ENCODE data around the gene PRDM11. TPM values are rescaled to one million over a fixed set of nuclear protein-coding genes. Genes with fewer than 3 reads are reported as not detected.
"Not testable (repeated sequence)": the region's sequence is repeated elsewhere in the genome, so short reads cannot be mapped to it uniquely, and the experiment has no call there.

The PRDM11 gene
- total and polyA plus RNA-seq, 4 donors, result 6.1 to 29.6 (median 18.0) TPM

GRCh38 chr11:45246241-45246640 is 99.8 kb downstream of the PRDM11 start:
- no peak overlapping the region for H3K27ac ChIP-seq (ENCODE audit: low read depth in 1 of 2, low read length in 2 of 2)
- no peaks in the 10 kb centered on the region for H3K36me3 ChIP-seq (ENCODE audit: control insufficient read depth in 1 of 2, insufficient read depth in 2 of 2, low read length in 1 of 2)
- no peaks in the 10 kb centered on the region for H3K9me3 ChIP-seq (ENCODE audit: control insufficient read depth, low read length)
- WGBS, 2 donors, result 96 to 99% methylated on average over 8 of the region's 8 CpGs
- ATAC-seq (ENCODE audit: low FRiP score), result no peak
- no peak overlapping the region for H3K4me3 ChIP-seq (ENCODE audit: low read length in 2 of 2)
- no peak for DNase-seq
- H3K27me3 ChIP-seq (ENCODE audit: control insufficient read depth in 1 of 2, insufficient read depth in 2 of 2, low read length in 1 of 2), result no peaks in the 10 kb centered on the region
- intact Hi-C loops (cut with DNase I), result no loop called here
- no peaks in the 10 kb centered on the region for H3K4me1 ChIP-seq (ENCODE audit: control insufficient read depth in 1 of 2, insufficient read depth in 2 of 2, low read length in 2 of 2)

GRCh38 chr11:45247433-45247832 is 101.0 kb downstream of the PRDM11 start:
- no peaks in the 10 kb centered on the region for H3K9me3 ChIP-seq (ENCODE audit: control insufficient read depth, low read length)
- H3K27me3 ChIP-seq (ENCODE audit: control insufficient read depth in 1 of 2, insufficient read depth in 2 of 2, low read length in 1 of 2), result no peaks in the 10 kb centered on the region
- no peaks in the 10 kb centered on the region for H3K4me1 ChIP-seq (ENCODE audit: control insufficient read depth in 1 of 2, insufficient read depth in 2 of 2, low read length in 2 of 2)
- no peak overlapping the region for H3K4me3 ChIP-seq (ENCODE audit: low read length in 2 of 2)
- 44 to 58% methylated on average over 2 of the region's 2 CpGs for WGBS, 2 donors
- no peaks in the 10 kb centered on the region for H3K36me3 ChIP-seq (ENCODE audit: control insufficient read depth in 1 of 2, insufficient read depth in 2 of 2, low read length in 1 of 2)
- H3K27ac ChIP-seq (ENCODE audit: low read depth in 1 of 2, low read length in 2 of 2), result no peak overlapping the region
- no peak for DNase-seq
- intact Hi-C loops (cut with DNase I), result no loop called here
- ATAC-seq (ENCODE audit: low FRiP score), result no peak

- Histone ChIP-seq H3K9me3 (ENCODE audit: control insufficient read depth, low read length) (no peaks in the 10 kb centered on the region), H3K27ac (ENCODE audit: low read depth in 1 of 2, low read length in 2 of 2) (no peak overlapping the region), H3K4me3 (ENCODE audit: low read length in 2 of 2) (no peak overlapping the region), H3K36me3 (ENCODE audit: control insufficient read depth in 1 of 2, insufficient read depth in 2 of 2, low read length in 1 of 2) (no peaks in the 10 kb centered on the region), H3K4me1 (ENCODE audit: control insufficient read depth in 1 of 2, insufficient read depth in 2 of 2, low read length in 2 of 2) (no peaks in the 10 kb centered on the region), H3K27me3 (ENCODE audit: control insufficient read depth in 1 of 2, insufficient read depth in 2 of 2, low read length in 1 of 2) (no peaks in the 10 kb centered on the region)
- ATAC-seq (ENCODE audit: low FRiP score) (no peak), DNase-seq (no peak)
- intact Hi-C loops (cut with DNase I), result no loop called here
- 94 to 98% methylated on average over 2 of the region's 2 CpGs for WGBS, 2 donors
Measured at GRCh38 chr11:45248501-45249011, 102.1 kb downstream of the PRDM11 start.

GRCh38 chr11:45249372-45249771 is 102.9 kb downstream of the PRDM11 start:
- H3K4me1 ChIP-seq (ENCODE audit: control insufficient read depth in 1 of 2, insufficient read depth in 2 of 2, low read length in 2 of 2); H3K9me3 ChIP-seq (ENCODE audit: control insufficient read depth, low read length); H3K27ac ChIP-seq (ENCODE audit: low read depth in 1 of 2, low read length in 2 of 2); H3K27me3 ChIP-seq (ENCODE audit: control insufficient read depth in 1 of 2, insufficient read depth in 2 of 2, low read length in 1 of 2); DNase-seq; intact Hi-C loops (cut with DNase I); H3K4me3 ChIP-seq (ENCODE audit: low read length in 2 of 2); H3K36me3 ChIP-seq (ENCODE audit: control insufficient read depth in 1 of 2, insufficient read depth in 2 of 2, low read length in 1 of 2); ATAC-seq (ENCODE audit: low FRiP score): not testable (repeated sequence)
- WGBS, 2 donors, result 94 to 97% methylated on average over 1 of the region's 1 CpG

GRCh38 chr11:45250035-45250718 is 103.7 kb downstream of the PRDM11 start:
- ATAC-seq (ENCODE audit: low FRiP score) (no peak), DNase-seq (no peak)
- no peaks in the 10 kb centered on the region for H3K36me3 ChIP-seq (ENCODE audit: control insufficient read depth in 1 of 2, insufficient read depth in 2 of 2, low read length in 1 of 2)
- no peaks in the 10 kb centered on the region for H3K9me3 ChIP-seq (ENCODE audit: control insufficient read depth, low read length)
- intact Hi-C loops (cut with DNase I), result loop anchor here in 1 of 2 donors (5.0 to 10.0 kb wide), 2 partner anchors 42 to 85 kb away; no protein-coding TSS in a partner anchor
- no peak overlapping the region for H3K4me3 ChIP-seq (ENCODE audit: low read length in 2 of 2)
- H3K4me1 ChIP-seq (ENCODE audit: control insufficient read depth in 1 of 2, insufficient read depth in 2 of 2, low read length in 2 of 2), result no peaks in the 10 kb centered on the region
- H3K27me3 ChIP-seq (ENCODE audit: control insufficient read depth in 1 of 2, insufficient read depth in 2 of 2, low read length in 1 of 2), result no peaks in the 10 kb centered on the region
- H3K27ac ChIP-seq (ENCODE audit: low read depth in 1 of 2, low read length in 2 of 2), result no peak overlapping the region
- WGBS, 2 donors, result 55 to 65% methylated on average over 3 of the region's 3 CpGs

GRCh38 chr11:45252134-45252856 is 105.9 kb downstream of the PRDM11 start:
- DNase-seq (peak; percentile 54 to 84), ATAC-seq (ENCODE audit: low FRiP score) (peak; percentile 64)
- 59 to 62% methylated on average over 22 of the region's 22 CpGs for WGBS, 2 donors
- H3K4me3 ChIP-seq (ENCODE audit: low read length in 2 of 2), result no peak overlapping the region
- H3K4me1 ChIP-seq (ENCODE audit: control insufficient read depth in 1 of 2, insufficient read depth in 2 of 2, low read length in 2 of 2), result no peaks in the 10 kb centered on the region
- H3K27me3 ChIP-seq (ENCODE audit: control insufficient read depth in 1 of 2, insufficient read depth in 2 of 2, low read length in 1 of 2), result no peaks in the 10 kb centered on the region
- H3K27ac ChIP-seq (ENCODE audit: low read depth in 1 of 2, low read length in 2 of 2), result no peak overlapping the region
- intact Hi-C loops (cut with DNase I), result loop anchor here in 1 of 2 donors (5.0 to 10.0 kb wide), 2 partner anchors 40 to 83 kb away; no protein-coding TSS in a partner anchor
- H3K9me3 ChIP-seq (ENCODE audit: control insufficient read depth, low read length), result no peaks in the 10 kb centered on the region
- H3K36me3 ChIP-seq (ENCODE audit: control insufficient read depth in 1 of 2, insufficient read depth in 2 of 2, low read length in 1 of 2), result no peaks in the 10 kb centered on the region

- Histone ChIP-seq H3K27me3 (ENCODE audit: control insufficient read depth in 1 of 2, insufficient read depth in 2 of 2, low read length in 1 of 2) (no peaks in the 10 kb centered on the region), H3K9me3 (ENCODE audit: control insufficient read depth, low read length) (no peaks in the 10 kb centered on the region), H3K4me3 (ENCODE audit: low read length in 2 of 2) (no peak overlapping the region), H3K27ac (ENCODE audit: low read depth in 1 of 2, low read length in 2 of 2) (no peak overlapping the region), H3K36me3 (ENCODE audit: control insufficient read depth in 1 of 2, insufficient read depth in 2 of 2, low read length in 1 of 2) (no peaks in the 10 kb centered on the region), H3K4me1 (ENCODE audit: control insufficient read depth in 1 of 2, insufficient read depth in 2 of 2, low read length in 2 of 2) (no peaks in the 10 kb centered on the region)
- ATAC-seq (ENCODE audit: low FRiP score) (no peak), DNase-seq (no peak)
- intact Hi-C loops (cut with DNase I), result loop anchor here in 1 of 2 donors (5.0 to 10.0 kb wide), 2 partner anchors 39 to 82 kb away; no protein-coding TSS in a partner anchor
- 29 to 36% methylated on average over 3 of the region's 3 CpGs for WGBS, 2 donors
Measured at GRCh38 chr11:45252877-45253276, 106.4 kb downstream of the PRDM11 start.

- H3K36me3 ChIP-seq (ENCODE audit: control insufficient read depth in 1 of 2, insufficient read depth in 2 of 2, low read length in 1 of 2), result no peaks in the 10 kb centered on the region
- no peaks in the 10 kb centered on the region for H3K4me1 ChIP-seq (ENCODE audit: control insufficient read depth in 1 of 2, insufficient read depth in 2 of 2, low read length in 2 of 2)
- WGBS, 2 donors, result 85 to 89% methylated on average over 9 of the region's 9 CpGs
- DNase-seq (no peak), ATAC-seq (ENCODE audit: low FRiP score) (no peak)
- H3K27ac ChIP-seq (ENCODE audit: low read depth in 1 of 2, low read length in 2 of 2), result no peak overlapping the region
- intact Hi-C loops (cut with DNase I), result loop anchor here in 1 of 2 donors (5.0 to 10.0 kb wide), 2 partner anchors 39 to 81 kb away; no protein-coding TSS in a partner anchor
- no peaks in the 10 kb centered on the region for H3K27me3 ChIP-seq (ENCODE audit: control insufficient read depth in 1 of 2, insufficient read depth in 2 of 2, low read length in 1 of 2)
- no peaks in the 10 kb centered on the region for H3K9me3 ChIP-seq (ENCODE audit: control insufficient read depth, low read length)
- no peak overlapping the region for H3K4me3 ChIP-seq (ENCODE audit: low read length in 2 of 2)
Measured at GRCh38 chr11:45253640-45254039, 107.2 kb downstream of the PRDM11 start.

All from aorta (tissue), 5 donors.